ENCODE data around the gene RAB39A. TPM values are rescaled to one million over a fixed set of nuclear protein-coding genes. Genes with fewer than 3 reads are reported as not detected.
"Not testable (repeated sequence)": the region's sequence is repeated elsewhere in the genome, so short reads cannot be mapped to it uniquely, and the experiment has no call there.

The RAB39A gene
- not detected for total RNA-seq

GRCh38 chr11:107928046-107928766 lies at the start of gene RAB39A:
TSS of gene RAB39A (plus strand) at chr11:107928448. CDS start at chr11:107928569, 121 bp downstream.
- DNase-seq: peak; percentile 27

GRCh38 chr11:107881471-107881870 lies 46.8 kb upstream of the RAB39A start:
- not testable (repeated sequence) for DNase-seq

- no peak for DNase-seq
Observed at GRCh38 chr11:107882095-107882820, 46.0 kb upstream of the RAB39A start.

GRCh38 chr11:107898270-107898669 lies 30.0 kb upstream of the RAB39A start:
- DNase-seq: no peak

- DNase-seq: no peak
Observed at GRCh38 chr11:107908211-107908610, 20.0 kb upstream of the RAB39A start.

- DNase-seq: not testable (repeated sequence)
Observed at GRCh38 chr11:107912415-107912814, 15.8 kb upstream of the RAB39A start.

- no peak for DNase-seq
Observed at GRCh38 chr11:107915229-107915628, 13.0 kb upstream of the RAB39A start.

- peak; percentile 19 for DNase-seq
Observed at GRCh38 chr11:107916671-107917241, 11.5 kb upstream of the RAB39A start.

GRCh38 chr11:107921997-107922396 lies 6.3 kb upstream of the RAB39A start:
- no peak for DNase-seq

GRCh38 chr11:107923519-107923918 lies 4.7 kb upstream of the RAB39A start:
- not testable (repeated sequence) for DNase-seq

- no peak for DNase-seq
Observed at GRCh38 chr11:107924306-107924705, 3.9 kb upstream of the RAB39A start.

GRCh38 chr11:107927559-107927958 lies 689 bp upstream of the RAB39A start:
- DNase-seq: no peak

GRCh38 chr11:107928767-107929507 lies 689 bp downstream of the RAB39A start:
- DNase-seq: no peak

GRCh38 chr11:107929611-107930200 lies 1.5 kb downstream of the RAB39A start:
- DNase-seq: no peak

- DNase-seq: no peak
Observed at GRCh38 chr11:107931206-107931605, 3.0 kb downstream of the RAB39A start.

GRCh38 chr11:107947904-107948303 lies 19.7 kb downstream of the RAB39A start:
- no peak for DNase-seq

GRCh38 chr11:107948328-107948727 lies 20.1 kb downstream of the RAB39A start:
- not testable (repeated sequence) for DNase-seq

- no peak for DNase-seq
Observed at GRCh38 chr11:107951155-107951554, 22.9 kb downstream of the RAB39A start.

GRCh38 chr11:107953446-107953845 lies 25.2 kb downstream of the RAB39A start:
- DNase-seq: no peak

GRCh38 chr11:107956543-107956942 lies 28.3 kb downstream of the RAB39A start:
- DNase-seq: no peak

- no peak for DNase-seq
Observed at GRCh38 chr11:107957109-107957588, 28.9 kb downstream of the RAB39A start.

- DNase-seq: no peak
Observed at GRCh38 chr11:107961480-107961879, 33.2 kb downstream of the RAB39A start.

- DNase-seq: no peak
Observed at GRCh38 chr11:107962181-107962580, 33.9 kb downstream of the RAB39A start.
